ENCODE measurements around the gene CCSER1. TPM values are rescaled to one million over a fixed set of nuclear protein-coding genes. Genes with fewer than 3 reads are reported as not detected.

The CCSER1 gene
- total RNA-seq, 1 donor from 2014 or later = 15.7 TPM

DNA sequence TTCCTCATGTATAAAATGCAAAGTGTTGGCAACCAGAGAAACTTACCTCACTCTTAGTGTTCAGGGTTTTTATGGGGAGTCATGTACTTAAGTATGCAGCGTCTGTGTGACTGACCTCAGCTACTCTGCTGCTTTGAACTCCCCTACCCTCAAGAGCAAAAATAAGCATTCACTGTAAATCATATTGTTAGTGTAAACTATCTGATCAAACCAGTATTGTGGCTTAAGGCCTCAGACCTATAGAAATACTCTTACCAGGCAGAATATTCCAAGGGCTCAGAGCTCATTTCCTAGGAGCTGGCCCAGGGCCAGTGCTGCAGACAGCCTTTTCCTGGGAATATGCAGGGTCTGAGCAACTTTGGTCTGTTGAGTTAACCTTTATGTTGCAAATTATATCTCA, 453.1 kb downstream of the CCSER1 start:
- Mint-ChIP-seq H3K4me3 (ENCODE audit: unreplicated experiment) (no peak overlapping the region), H3K9me3 (ENCODE audit: unreplicated experiment) (no peaks in the 10 kb centered on the region), H3K27ac (ENCODE audit: unreplicated experiment) (no peak overlapping the region), H3K36me3 (ENCODE audit: unreplicated experiment) (no peaks in the 10 kb centered on the region), H3K27me3 (ENCODE audit: unreplicated experiment) (no peaks in the 10 kb centered on the region), H3K4me1 (ENCODE audit: low read depth, unreplicated experiment) (no peaks in the 10 kb centered on the region)
- TF ChIP-seq, protein P1, sequence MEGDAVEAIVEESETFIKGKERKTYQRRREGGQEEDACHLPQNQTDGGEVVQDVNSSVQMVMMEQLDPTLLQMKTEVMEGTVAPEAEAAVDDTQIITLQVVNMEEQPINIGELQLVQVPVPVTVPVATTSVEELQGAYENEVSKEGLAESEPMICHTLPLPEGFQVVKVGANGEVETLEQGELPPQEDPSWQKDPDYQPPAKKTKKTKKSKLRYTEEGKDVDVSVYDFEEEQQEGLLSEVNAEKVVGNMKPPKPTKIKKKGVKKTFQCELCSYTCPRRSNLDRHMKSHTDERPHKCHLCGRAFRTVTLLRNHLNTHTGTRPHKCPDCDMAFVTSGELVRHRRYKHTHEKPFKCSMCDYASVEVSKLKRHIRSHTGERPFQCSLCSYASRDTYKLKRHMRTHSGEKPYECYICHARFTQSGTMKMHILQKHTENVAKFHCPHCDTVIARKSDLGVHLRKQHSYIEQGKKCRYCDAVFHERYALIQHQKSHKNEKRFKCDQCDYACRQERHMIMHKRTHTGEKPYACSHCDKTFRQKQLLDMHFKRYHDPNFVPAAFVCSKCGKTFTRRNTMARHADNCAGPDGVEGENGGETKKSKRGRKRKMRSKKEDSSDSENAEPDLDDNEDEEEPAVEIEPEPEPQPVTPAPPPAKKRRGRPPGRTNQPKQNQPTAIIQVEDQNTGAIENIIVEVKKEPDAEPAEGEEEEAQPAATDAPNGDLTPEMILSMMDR (IDR thresholded peaks at IDR 0.05; ENCODE audit: partially characterized antibody, unreplicated experiment) = no peak
- DNase-seq = no peak

DNA sequence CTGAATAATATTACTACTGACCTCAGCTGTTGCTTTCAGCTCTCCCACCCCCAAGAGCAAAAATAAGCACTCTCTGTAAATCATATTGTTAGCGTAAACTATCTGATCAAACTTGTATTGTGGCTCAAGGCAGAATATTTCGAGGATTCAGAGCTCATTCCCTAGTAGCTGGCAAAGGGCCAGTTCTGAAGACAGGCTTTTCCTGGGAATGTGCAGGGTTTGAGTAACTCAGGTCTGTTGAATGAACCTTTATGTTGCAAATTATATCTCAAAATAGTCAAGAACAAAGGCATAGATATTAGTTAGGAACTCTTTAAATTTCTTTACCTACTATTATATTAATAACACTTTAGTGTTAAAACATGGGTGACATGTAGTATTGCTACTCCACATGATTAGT, 454.9 kb downstream of the CCSER1 start:
- no peaks in the 10 kb centered on the region for H3K9me3 Mint-ChIP-seq (ENCODE audit: unreplicated experiment)
- no peaks in the 10 kb centered on the region for H3K27me3 Mint-ChIP-seq (ENCODE audit: unreplicated experiment)
- TF ChIP-seq, protein P1 (IDR thresholded peaks at IDR 0.05; ENCODE audit: partially characterized antibody, unreplicated experiment) = no peak
- H3K4me3 Mint-ChIP-seq (ENCODE audit: unreplicated experiment) = no peak overlapping the region
- no peak overlapping the region for H3K27ac Mint-ChIP-seq (ENCODE audit: unreplicated experiment)
- no peaks in the 10 kb centered on the region for H3K36me3 Mint-ChIP-seq (ENCODE audit: unreplicated experiment)
- no peak for DNase-seq
- H3K4me1 Mint-ChIP-seq (ENCODE audit: low read depth, unreplicated experiment) = no peaks in the 10 kb centered on the region

DNA sequence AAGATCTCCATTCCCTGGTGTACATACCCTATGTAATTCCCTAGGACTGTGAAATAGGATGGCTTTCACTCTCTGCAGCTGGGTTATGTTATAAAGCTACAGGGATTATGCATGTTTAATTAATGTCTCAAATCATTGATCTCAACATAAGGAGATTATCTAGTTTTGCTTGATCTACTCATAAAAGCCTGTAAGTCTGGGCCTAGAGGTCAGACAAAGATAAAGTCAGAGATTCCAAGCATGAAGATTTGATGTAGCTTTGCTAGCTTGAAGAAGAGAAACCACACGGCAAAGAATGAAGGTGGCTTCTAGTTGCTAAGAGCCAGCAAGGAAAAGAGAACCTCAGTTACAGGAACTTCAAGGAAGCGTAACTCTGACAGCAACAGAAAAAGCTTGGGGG, 456.9 kb downstream of the CCSER1 start:
- H3K36me3 Mint-ChIP-seq (ENCODE audit: unreplicated experiment) = no peaks in the 10 kb centered on the region
- no peak overlapping the region for H3K27ac Mint-ChIP-seq (ENCODE audit: unreplicated experiment)
- H3K27me3 Mint-ChIP-seq (ENCODE audit: unreplicated experiment) = no peaks in the 10 kb centered on the region
- TF ChIP-seq, protein P1 (IDR thresholded peaks at IDR 0.05; ENCODE audit: partially characterized antibody, unreplicated experiment) = no peak
- H3K4me3 Mint-ChIP-seq (ENCODE audit: unreplicated experiment) = no peak overlapping the region
- no peaks in the 10 kb centered on the region for H3K4me1 Mint-ChIP-seq (ENCODE audit: low read depth, unreplicated experiment)
- no peak for DNase-seq
- H3K9me3 Mint-ChIP-seq (ENCODE audit: unreplicated experiment) = no peaks in the 10 kb centered on the region

DNA sequence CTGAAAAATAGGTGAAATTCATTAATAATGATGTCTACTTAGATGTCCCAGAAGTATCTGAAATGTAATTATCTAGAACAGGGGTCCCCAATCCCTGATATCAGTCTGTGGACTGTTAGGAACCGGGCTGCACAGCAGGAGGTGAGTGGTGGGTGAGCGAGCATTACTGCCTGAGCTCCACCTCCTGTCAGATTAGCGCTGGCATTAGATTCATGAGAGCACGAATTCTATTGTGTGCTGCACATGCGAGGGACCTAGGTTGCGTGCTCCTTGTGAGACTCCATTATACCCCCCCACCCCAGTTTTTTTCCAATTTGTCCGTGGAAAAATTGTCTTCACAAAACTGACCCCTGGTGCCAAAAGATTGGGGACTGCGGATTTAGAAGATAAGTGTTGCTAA, 458.8 kb downstream of the CCSER1 start:
- Mint-ChIP-seq H3K36me3 (ENCODE audit: unreplicated experiment) (no peaks in the 10 kb centered on the region), H3K27me3 (ENCODE audit: unreplicated experiment) (no peaks in the 10 kb centered on the region), H3K4me1 (ENCODE audit: low read depth, unreplicated experiment) (no peaks in the 10 kb centered on the region), H3K27ac (ENCODE audit: unreplicated experiment) (no peak overlapping the region), H3K9me3 (ENCODE audit: unreplicated experiment) (no peaks in the 10 kb centered on the region), H3K4me3 (ENCODE audit: unreplicated experiment) (no peak overlapping the region)
- TF ChIP-seq, protein P1 (IDR thresholded peaks at IDR 0.05; ENCODE audit: partially characterized antibody, unreplicated experiment) = no peak
- DNase-seq = no peak

DNA sequence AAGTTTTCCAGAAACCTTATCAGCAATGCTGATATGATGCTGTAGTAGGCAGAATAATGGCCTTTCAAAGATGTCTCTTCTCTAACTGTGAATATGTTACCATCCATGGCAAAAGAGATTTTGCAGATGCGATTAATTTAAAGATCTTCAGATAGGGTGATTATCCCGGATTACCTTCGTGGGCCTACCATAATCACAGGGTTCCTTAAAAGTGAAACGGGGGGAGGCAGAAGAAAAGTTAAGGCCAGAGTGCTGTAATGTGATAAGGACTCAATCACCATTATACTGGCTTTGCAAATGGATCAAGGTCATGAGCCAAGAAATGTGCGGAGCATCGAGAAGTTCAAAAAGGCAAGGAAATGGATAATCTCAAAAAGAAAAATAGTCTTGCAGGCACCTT, 459.6 kb downstream of the CCSER1 start:
- no peak for DNase-seq
- H3K27me3 Mint-ChIP-seq (ENCODE audit: unreplicated experiment) = no peaks in the 10 kb centered on the region
- TF ChIP-seq, protein P1 (IDR thresholded peaks at IDR 0.05; ENCODE audit: partially characterized antibody, unreplicated experiment) = no peak
- no peak overlapping the region for H3K4me3 Mint-ChIP-seq (ENCODE audit: unreplicated experiment)
- H3K4me1 Mint-ChIP-seq (ENCODE audit: low read depth, unreplicated experiment) = no peaks in the 10 kb centered on the region
- no peaks in the 10 kb centered on the region for H3K36me3 Mint-ChIP-seq (ENCODE audit: unreplicated experiment)
- H3K9me3 Mint-ChIP-seq (ENCODE audit: unreplicated experiment) = no peaks in the 10 kb centered on the region
- H3K27ac Mint-ChIP-seq (ENCODE audit: unreplicated experiment) = no peak overlapping the region
